ENCODE data around the gene FZR1. TPM values are rescaled to one million over a fixed set of nuclear protein-coding genes. Genes with fewer than 3 reads are reported as not detected.

FZR1 gene
- total RNA-seq (10 to 100 TPM; 15.1 to 28.1 (median 19.2) TPM), polyA plus RNA-seq (10 to 100 TPM; 20.8 to 34.2 TPM)

DNA sequence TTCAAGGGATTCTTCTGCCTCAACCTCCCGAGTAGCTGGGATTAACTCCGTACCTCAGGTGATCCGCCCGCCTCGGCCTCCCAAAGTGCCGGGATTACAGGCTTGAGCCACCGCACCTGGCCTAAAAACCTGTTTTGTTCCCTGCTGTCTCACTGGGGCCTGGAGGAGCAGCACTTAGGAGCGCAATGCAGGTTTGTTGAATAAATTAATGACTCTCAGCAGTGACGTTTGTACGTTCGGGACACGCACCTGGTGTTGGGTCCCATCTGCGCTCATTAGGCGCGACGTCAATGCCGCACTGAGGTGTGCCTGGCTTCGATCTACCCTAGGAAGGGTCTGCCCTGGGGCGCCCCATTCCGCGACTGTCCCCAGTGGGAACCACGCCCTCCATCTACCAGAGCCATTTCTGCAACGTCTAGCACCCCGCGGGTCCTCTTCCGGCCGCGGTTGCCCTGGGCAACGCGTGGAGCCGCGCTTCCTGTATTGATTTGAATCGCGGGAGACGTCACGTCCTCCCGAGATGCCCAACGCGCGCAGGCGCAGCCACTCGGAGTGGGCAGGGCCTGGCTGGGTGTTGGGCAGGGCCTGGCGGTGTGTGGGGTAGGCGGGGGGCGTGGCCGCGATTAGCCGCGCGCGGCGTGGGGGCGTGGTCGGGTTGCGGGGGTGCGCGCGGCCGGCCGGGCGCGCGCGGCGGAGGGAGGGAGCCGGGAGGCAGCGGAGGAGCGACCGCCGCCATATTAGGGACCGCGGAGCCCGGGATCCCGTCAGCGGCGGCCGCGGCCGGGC lies at the start of gene FZR1:
Gene FZR1, plus strand, starts transcription at position 714 of the 786 bp plus-strand sequence. CDS start 16,679 bp downstream, outside the sequence.
- Histone ChIP-seq H3K36me3 (no peaks in the 10 kb centered on the region), H3K27ac (peak within 1 kb of the TSS; percentile 66 to 92 (median 82)), H3K9me3 (no peaks in the 10 kb centered on the region), H3K4me1 (peaks cover 0 to 7% (median 0%) of the 10 kb centered on the region in 3 donors), H3K27me3 (no peaks in the 10 kb centered on the region), H3K4me3 (peak within 1 kb of the TSS; percentile 84 to 98 (median 92))
- peak; percentile 92 to 95 (median 93) for ATAC-seq
- intact Hi-C loops (cut with DNase I) = no loop called here
- TF ChIP-seq, protein P1, sequence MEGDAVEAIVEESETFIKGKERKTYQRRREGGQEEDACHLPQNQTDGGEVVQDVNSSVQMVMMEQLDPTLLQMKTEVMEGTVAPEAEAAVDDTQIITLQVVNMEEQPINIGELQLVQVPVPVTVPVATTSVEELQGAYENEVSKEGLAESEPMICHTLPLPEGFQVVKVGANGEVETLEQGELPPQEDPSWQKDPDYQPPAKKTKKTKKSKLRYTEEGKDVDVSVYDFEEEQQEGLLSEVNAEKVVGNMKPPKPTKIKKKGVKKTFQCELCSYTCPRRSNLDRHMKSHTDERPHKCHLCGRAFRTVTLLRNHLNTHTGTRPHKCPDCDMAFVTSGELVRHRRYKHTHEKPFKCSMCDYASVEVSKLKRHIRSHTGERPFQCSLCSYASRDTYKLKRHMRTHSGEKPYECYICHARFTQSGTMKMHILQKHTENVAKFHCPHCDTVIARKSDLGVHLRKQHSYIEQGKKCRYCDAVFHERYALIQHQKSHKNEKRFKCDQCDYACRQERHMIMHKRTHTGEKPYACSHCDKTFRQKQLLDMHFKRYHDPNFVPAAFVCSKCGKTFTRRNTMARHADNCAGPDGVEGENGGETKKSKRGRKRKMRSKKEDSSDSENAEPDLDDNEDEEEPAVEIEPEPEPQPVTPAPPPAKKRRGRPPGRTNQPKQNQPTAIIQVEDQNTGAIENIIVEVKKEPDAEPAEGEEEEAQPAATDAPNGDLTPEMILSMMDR (IDR thresholded peaks at IDR 0.05) = no peak
- DNase-seq = peak; percentile 98 to 100 (median 100)
- FAIRE-seq = no peak
- WGBS, 2 donors = 0 to 1% methylated on average over 48 to 79 of the region's 79 CpGs

DNA sequence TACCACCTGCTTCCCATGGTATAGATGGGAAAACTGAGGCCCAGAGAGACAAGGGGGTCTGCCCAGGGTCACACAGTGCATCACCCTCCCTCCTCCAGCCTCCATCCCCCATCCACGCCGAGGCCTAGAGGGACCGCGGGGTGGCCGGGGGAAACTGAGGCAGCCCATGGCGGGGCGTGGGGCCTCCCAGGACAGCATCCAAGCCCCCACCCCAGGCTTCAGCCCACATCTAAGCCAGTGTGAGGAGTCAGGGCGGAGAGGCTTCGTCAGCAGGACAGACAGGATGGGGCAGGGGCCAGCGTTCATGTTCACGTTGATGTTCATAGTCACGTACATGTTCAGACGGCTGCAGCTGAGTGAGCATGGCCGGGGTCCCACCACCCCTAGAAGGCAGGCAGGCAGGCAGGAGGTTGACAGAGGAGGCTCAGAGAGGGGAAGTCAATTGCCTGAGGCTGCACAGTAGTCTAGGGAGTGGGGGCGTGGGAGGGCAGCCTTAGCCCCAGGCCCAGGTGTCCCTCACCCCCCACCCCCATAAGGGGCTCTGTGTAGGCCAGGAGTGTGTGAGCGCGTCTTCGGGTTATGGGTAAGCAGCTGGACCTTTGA lies 49.1 kb upstream of the FZR1 start:
- WGBS, 2 donors = 85 to 89% methylated on average over 13 to 18 of the region's 18 CpGs
- Histone ChIP-seq H3K27ac (peak overlapping the region in 2 of 4 donors; percentile 22 to 81), H3K4me3 (no peak overlapping the region), H3K4me1 (peaks cover 0 to 17% (median 4%) of the 10 kb centered on the region in 3 donors), H3K9me3 (no peaks in the 10 kb centered on the region), H3K27me3 (no peaks in the 10 kb centered on the region), H3K36me3 (peaks cover under 1 to 48% (median 36%) of the 10 kb centered on the region in 3 donors)
- FAIRE-seq = no peak
- TF ChIP-seq, protein P1 (IDR thresholded peaks at IDR 0.05) = no peak
- intact Hi-C loops (cut with DNase I) = no loop called here
- no peak for ATAC-seq
- peak in 2 of 6 donors; percentile 15 to 38 for DNase-seq

DNA sequence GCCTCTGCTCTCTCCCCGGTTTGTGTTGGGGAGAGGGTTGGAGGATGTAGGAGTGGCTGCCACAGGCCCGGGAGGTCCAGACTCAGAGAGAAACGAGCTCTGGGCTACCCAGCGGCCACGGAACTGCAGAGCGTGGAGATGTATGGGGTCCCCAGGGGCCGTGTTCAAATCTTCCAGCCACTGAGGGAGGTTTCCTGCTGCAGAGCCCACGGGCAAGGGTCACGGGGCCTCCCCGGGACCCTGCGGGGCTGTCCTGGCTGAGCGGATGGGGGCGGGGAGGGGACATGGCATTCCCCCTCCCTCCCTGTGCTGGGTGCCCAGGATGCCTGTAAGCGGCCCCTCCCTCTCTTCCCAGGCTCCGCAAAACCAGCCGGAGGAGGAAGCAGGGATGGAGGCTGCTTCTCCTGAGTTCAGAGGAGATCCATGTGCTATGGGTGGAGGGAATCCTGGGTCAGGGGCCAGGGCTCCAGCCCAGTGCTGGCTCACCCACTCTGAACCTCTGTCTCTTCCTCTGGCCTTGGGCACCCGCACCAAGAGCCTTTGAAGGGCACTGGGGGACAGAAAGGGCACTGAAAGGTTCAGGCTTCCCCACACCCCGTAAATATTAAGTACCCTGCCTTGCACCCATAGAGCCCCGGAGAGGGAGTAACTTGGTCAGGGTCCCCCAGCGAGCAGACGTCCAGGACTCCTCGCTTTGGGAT lies 48.4 kb upstream of the FZR1 start:
- TF ChIP-seq, protein P1 (IDR thresholded peaks at IDR 0.05) = no peak
- Histone ChIP-seq H3K36me3 (peaks cover 3 to 45% (median 33%) of the 10 kb centered on the region in 3 donors), H3K27me3 (no peaks in the 10 kb centered on the region), H3K4me3 (no peak overlapping the region), H3K9me3 (no peaks in the 10 kb centered on the region), H3K4me1 (peaks cover 0 to 17% (median 4%) of the 10 kb centered on the region in 3 donors), H3K27ac (peak overlapping the region in 2 of 4 donors; percentile 22 to 81)
- 81% methylated on average over 18 to 22 of the region's 22 CpGs for WGBS, 2 donors
- DNase-seq (peak in 2 of 6 donors; percentile 16 to 40), ATAC-seq (no peak), FAIRE-seq (no peak)
- intact Hi-C loops (cut with DNase I) = no loop called here

DNA sequence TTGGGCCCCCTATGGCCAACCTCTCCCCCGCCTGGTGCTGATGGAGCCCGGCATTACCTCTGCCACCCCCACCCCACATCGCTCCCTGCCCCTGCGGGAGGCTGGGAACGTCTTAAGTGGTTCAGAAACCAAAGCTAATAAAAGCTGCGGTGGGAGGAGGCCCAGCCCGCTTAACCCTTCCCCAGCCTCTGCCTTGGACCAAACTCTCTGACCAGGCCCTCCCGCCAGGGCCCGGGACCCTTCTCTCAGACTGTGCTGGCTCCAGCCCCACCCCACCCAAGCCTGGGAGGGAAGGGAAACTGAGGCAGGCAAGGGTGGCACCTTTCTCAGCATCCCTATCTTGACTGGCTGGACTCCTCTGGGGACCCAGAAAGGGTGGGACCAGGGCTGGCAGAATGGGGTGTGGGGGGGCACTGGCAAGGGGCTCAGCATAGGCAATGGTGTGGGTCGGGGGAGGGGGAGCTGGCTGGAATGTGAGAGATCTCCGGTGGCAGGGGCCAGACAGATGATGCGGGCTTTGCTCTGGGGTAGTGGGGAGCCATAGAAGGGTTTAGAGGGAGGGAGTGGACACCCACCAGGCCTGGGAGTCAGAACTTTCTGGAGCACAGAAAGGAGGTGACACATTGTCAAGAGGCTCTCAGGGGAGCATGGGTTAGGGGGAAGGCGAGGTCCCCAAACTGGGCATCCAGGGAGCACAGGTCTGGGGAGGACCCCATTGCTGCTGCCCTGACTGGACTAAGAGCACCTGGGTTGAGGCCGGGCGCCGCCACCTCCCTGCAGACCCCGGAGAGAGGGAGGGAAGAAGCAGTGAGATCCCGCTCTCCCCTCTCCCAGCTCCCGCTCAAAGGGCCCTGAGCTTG lies 47.7 kb upstream of the FZR1 start:
- peak in 2 of 6 donors; percentile 48 to 51 for DNase-seq
- no peak for FAIRE-seq
- peaks cover 0 to 17% (median 4%) of the 10 kb centered on the region in 3 donors for H3K4me1 ChIP-seq

More for the DNA sequence above, 47.7 kb upstream of the FZR1 start:
- 75 to 78% methylated on average over 16 to 19 of the region's 19 CpGs for WGBS, 2 donors
- Histone ChIP-seq H3K27ac (peak overlapping the region in 2 of 4 donors; percentile 76 to 81), H3K9me3 (no peaks in the 10 kb centered on the region), H3K4me3 (no peak overlapping the region), H3K36me3 (peaks cover 3 to 45% (median 33%) of the 10 kb centered on the region in 3 donors), H3K27me3 (no peaks in the 10 kb centered on the region)
- intact Hi-C loops (cut with DNase I) = no loop called here
- peak in 2 of 4 donors; percentile 5 to 6 for ATAC-seq
- TF ChIP-seq, protein P1 (IDR thresholded peaks at IDR 0.05) = no peak

Data from pancreas (tissue), 10 donors.